ENCODE measurements around the gene CELSR1. TPM values are rescaled to one million over a fixed set of nuclear protein-coding genes. Genes with fewer than 3 reads are reported as not detected.

CELSR1 gene
- total RNA-seq, 3 donors from 2014 or later, result 1.9 to 4.2 (median 2.5) TPM

DNA sequence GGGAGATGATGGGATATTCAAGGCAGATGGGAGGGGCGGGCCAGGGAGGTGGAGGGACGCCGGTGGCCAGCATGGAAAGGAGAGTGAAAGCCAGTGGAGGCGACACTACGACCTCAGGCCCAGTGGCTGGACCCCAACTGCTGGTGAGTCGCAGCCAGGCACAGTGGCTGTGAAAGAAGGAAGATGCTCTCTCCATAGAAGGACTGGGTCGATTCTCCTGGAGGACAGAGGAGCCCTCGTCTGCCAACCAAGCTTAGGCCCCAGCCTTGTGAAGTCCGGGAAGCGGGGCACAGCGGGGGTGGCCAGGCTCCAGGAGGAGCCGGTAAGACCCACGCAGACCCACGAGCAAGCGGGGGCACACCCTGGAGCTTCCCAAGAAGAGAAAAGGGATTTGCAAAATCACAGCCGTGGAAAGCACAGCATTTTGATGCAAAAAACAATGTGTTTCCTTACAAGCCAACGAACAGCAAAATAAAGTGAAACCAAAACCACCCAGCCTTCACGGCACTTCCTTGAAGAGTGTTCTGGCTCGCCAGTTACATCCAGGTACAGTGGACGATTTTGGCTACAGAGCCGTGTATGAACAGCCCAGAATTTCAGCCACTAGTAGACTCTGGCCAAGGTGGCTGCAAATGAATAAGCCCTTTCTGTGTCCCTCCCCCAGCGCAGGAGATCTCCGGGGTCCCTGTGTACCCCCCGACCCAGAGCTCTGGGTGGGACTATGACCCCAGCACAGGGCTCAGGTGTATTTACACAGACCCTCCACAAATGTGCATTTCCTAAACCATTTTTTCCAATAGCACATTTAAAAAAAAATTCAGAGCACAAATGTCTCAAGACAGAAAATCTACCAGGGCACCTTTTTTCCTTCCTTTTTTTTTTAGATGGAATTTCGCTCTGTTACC lies 105.0 kb downstream of the CELSR1 start:
- peak overlapping the region; percentile 11 for H3K4me3 ChIP-seq
- intact Hi-C loops (cut with DNase I, micrococcal nuclease), result no loop called here
- H3K36me3 ChIP-seq (ENCODE audit: low read depth), result no peaks in the 10 kb centered on the region
- TF ChIP-seq, protein P1, sequence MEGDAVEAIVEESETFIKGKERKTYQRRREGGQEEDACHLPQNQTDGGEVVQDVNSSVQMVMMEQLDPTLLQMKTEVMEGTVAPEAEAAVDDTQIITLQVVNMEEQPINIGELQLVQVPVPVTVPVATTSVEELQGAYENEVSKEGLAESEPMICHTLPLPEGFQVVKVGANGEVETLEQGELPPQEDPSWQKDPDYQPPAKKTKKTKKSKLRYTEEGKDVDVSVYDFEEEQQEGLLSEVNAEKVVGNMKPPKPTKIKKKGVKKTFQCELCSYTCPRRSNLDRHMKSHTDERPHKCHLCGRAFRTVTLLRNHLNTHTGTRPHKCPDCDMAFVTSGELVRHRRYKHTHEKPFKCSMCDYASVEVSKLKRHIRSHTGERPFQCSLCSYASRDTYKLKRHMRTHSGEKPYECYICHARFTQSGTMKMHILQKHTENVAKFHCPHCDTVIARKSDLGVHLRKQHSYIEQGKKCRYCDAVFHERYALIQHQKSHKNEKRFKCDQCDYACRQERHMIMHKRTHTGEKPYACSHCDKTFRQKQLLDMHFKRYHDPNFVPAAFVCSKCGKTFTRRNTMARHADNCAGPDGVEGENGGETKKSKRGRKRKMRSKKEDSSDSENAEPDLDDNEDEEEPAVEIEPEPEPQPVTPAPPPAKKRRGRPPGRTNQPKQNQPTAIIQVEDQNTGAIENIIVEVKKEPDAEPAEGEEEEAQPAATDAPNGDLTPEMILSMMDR (IDR thresholded peaks at IDR 0.05), result no peak
- no peaks in the 10 kb centered on the region for H3K9me3 ChIP-seq
- peak in 2 of 3 donors; percentile 48 to 72 for DNase-seq
- ATAC-seq, result peak; percentile 71
- H3K4me1 ChIP-seq (ENCODE audit: low read depth), result peaks cover 33% of the 10 kb centered on the region

DNA sequence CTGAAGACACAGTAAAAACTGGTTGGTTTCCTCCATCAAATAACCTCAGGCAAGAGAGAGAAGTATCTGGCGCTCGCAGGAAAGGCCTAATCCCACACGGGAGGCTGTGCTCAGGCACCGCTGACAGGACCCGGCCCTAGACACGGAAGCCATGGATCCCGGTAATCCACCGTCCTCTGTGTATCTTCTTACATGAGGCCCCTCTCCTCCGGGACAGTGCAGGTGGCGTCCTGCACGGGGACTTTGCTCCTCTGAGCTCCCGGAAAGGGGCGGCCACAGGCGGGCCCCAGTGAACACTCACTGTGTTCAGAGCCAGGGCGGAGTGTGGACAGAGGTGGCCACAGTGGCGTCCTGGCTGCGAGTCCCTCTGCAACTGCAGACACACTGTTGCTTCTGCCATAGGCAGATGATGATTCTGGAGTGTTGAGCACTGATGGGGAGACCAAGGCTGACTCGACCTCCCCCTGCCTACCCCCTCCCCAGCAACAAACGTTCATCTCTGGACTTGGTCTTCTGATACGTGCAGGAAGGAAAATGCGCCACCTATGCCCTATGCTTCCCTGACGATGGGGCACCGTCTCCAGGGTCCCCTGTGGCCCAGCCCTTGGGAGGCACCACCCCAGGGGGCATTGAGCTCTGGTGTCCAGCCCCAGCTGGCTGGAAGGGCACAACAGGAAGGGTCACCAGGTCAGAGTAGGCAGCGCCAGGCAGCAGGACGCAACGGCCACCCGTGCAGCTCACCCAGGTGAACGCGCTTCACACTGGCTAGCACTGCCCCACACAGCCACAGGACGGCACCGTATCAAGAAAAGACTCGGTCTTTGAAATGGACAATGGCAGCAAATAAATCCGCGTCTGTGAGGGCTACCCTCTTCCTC lies 106.2 kb downstream of the CELSR1 start:
- Histone ChIP-seq H3K9me3 (no peaks in the 10 kb centered on the region), H3K36me3 (ENCODE audit: low read depth) (no peaks in the 10 kb centered on the region), H3K4me1 (ENCODE audit: low read depth) (peaks cover 33% of the 10 kb centered on the region), H3K4me3 (no peak overlapping the region)
- DNase-seq (peak; percentile 67 to 82 (median 79)), ATAC-seq (peak; percentile 91)
- TF ChIP-seq, protein P1 (IDR thresholded peaks at IDR 0.05), result no peak
- intact Hi-C loops (cut with DNase I, micrococcal nuclease), result no loop called here

GRCh38 chr22:46429325-46429853 lies 108.0 kb downstream of the CELSR1 start:
- TF ChIP-seq, protein P1 (IDR thresholded peaks at IDR 0.05), result no peak
- Histone ChIP-seq H3K9me3 (no peaks in the 10 kb centered on the region), H3K4me1 (ENCODE audit: low read depth) (peaks cover 33% of the 10 kb centered on the region), H3K4me3 (no peak overlapping the region), H3K36me3 (ENCODE audit: low read depth) (no peaks in the 10 kb centered on the region)
- DNase-seq, result peak in 1 of 3 donors; percentile 43
- ATAC-seq, result peak; percentile 23
- intact Hi-C loops (cut with DNase I, micrococcal nuclease), result no loop called here

GRCh38 chr22:46428602-46429324 lies 108.7 kb downstream of the CELSR1 start:
- no peaks in the 10 kb centered on the region for H3K36me3 ChIP-seq (ENCODE audit: low read depth)
- H3K4me1 ChIP-seq (ENCODE audit: low read depth), result peaks cover 33% of the 10 kb centered on the region
- TF ChIP-seq, protein P1 (IDR thresholded peaks at IDR 0.05), result no peak
- DNase-seq (peak in 1 of 3 donors; percentile 30), ATAC-seq (no peak)
- H3K9me3 ChIP-seq, result no peaks in the 10 kb centered on the region
- intact Hi-C loops (cut with DNase I, micrococcal nuclease), result no loop called here
- H3K4me3 ChIP-seq, result no peak overlapping the region

DNA sequence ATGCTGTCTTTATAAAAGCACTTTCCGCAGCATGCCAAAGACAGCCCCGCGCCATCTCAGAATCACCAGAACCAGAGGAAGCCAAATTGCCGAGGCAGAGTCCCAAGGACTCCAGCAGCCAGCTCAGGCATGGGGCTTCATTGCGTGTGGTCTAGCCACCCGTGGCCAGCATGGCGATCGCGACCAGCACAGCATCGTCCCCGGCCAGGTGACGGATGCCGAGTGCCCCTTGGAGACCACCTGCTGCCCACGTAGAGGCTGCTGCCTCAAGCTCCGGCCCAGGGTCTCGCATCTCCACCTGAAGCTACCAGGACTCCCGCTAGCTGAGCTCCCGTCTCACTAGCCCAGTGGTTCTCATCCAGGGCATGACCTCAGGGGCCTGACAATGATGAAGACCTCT lies 109.2 kb downstream of the CELSR1 start:
- Histone ChIP-seq H3K36me3 (ENCODE audit: low read depth) (no peaks in the 10 kb centered on the region), H3K4me1 (ENCODE audit: low read depth) (peaks cover 33% of the 10 kb centered on the region), H3K9me3 (no peaks in the 10 kb centered on the region), H3K4me3 (no peak overlapping the region)
- TF ChIP-seq, protein P1 (IDR thresholded peaks at IDR 0.05), result no peak
- intact Hi-C loops (cut with DNase I, micrococcal nuclease), result no loop called here
- DNase-seq, result no peak
- ATAC-seq, result no peak
